ENCODE measurements around the gene EID3. TPM values are rescaled to one million over a fixed set of nuclear protein-coding genes. Genes with fewer than 3 reads are reported as not detected.
"Not testable (repeated sequence)": the region's sequence is repeated elsewhere in the genome, so short reads cannot be mapped to it uniquely, and the experiment has no call there.

The EID3 gene
- 0.65 TPM for polyA plus RNA-seq (2013, experiment 1 of 4)
- polyA plus RNA-seq (2013, experiment 2 of 4), result 0.91 TPM
- polyA plus RNA-seq (2013, experiment 3 of 4), result 0.32 TPM
- 0.32 TPM for polyA plus RNA-seq (2013, experiment 4 of 4)

DNA sequence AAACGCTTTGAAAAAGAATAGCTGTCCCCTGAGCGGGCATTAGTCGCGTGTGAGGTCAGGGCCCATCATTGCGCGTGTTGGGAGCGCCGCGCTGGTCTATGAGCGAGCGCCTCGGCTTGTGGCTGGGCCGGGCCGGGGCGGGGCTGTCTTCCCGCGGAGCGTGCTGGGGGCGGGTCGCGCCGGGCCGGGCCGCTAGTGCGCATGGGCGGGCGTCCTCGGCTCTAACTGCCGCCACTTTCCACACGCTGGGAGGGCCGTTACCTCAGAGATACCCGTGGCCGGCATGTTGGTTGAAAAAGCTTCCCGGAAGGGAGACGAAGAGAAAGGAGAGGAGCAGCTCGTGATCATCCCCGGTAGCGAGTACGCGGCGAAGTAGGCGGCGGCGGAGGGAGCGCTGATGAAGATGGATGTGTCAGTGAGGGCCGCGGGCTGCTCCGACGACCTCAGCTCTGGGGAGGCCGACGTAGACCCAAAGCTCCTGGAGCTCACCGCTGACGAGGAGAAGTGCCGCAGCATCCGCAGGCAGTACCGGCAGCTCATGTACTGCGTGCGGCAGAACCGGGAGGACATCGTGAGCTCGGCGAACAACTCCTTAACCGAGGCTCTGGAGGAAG is at the start of gene EID3:
Gene EID3, plus strand, starts transcription at position 202 of the 614 bp plus-strand sequence. Its CDS starts 196 bp downstream, at position 398.
- H3K4me1 ChIP-seq (ENCODE audit: control insufficient read depth, insufficient read depth, low read length), result no peaks in the 10 kb centered on the region
- peaks cover 11% of the 10 kb centered on the region for H3K36me3 ChIP-seq (ENCODE audit: control insufficient read depth, insufficient read depth, low read length)
- WGBS, 2 experiments, result 88 to 90% methylated on average over 63 of the region's 63 CpGs

DNA sequence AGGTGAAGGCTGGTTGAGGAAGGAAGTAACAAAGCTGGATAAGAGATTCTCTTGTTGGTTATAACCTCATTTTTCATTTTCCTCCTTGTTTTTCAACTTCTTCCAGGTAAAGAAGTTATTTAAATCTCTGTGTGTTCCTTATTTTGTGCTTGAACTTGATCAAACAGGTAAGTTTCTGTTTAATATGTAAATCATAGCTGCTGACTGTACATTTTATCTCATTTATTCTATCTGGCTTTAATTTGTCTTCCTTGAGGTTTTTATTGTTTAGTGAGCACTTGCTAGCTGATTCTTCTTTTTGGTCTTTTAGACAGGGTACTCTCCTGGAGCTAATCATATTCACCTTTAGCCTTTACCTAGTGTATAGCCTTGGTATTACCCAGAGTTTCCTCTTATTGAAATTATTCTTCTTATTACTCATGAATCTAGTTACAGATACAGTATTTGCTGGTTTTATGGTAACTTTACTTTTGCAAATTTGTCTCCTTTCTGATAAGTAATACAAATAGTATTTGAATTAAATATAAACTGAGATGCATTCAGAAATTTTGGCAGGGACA is 45.5 kb upstream of the EID3 start:
- H3K27ac ChIP-seq (ENCODE audit: insufficient read depth, low read depth, low read length, poor library complexity, severe bottlenecking), result no peak overlapping the region
- no peaks in the 10 kb centered on the region for H3K27me3 ChIP-seq (ENCODE audit: control insufficient read depth, insufficient read depth, low read length, poor library complexity, severe bottlenecking)
- no peaks in the 10 kb centered on the region for H3K9me3 ChIP-seq (ENCODE audit: control insufficient read depth, low read length)
- no peaks in the 10 kb centered on the region for H3K36me3 ChIP-seq (ENCODE audit: control insufficient read depth, insufficient read depth, low read length)
- H3K4me3 ChIP-seq (ENCODE audit: insufficient read depth, low read depth, low read length), result no peak overlapping the region
- H3K4me1 ChIP-seq (ENCODE audit: control insufficient read depth, insufficient read depth, low read length), result no peaks in the 10 kb centered on the region

More for the DNA sequence above, at the start of gene EID3:
- no peaks in the 10 kb centered on the region for H3K27me3 ChIP-seq (ENCODE audit: control insufficient read depth, insufficient read depth, low read length, poor library complexity, severe bottlenecking)
- no peaks in the 10 kb centered on the region for H3K9me3 ChIP-seq (ENCODE audit: control insufficient read depth, low read length)
- no peak within 1 kb of the TSS for H3K27ac ChIP-seq (ENCODE audit: insufficient read depth, low read depth, low read length, poor library complexity, severe bottlenecking)
- no peak within 1 kb of the TSS for H3K4me3 ChIP-seq (ENCODE audit: insufficient read depth, low read depth, low read length)

DNA sequence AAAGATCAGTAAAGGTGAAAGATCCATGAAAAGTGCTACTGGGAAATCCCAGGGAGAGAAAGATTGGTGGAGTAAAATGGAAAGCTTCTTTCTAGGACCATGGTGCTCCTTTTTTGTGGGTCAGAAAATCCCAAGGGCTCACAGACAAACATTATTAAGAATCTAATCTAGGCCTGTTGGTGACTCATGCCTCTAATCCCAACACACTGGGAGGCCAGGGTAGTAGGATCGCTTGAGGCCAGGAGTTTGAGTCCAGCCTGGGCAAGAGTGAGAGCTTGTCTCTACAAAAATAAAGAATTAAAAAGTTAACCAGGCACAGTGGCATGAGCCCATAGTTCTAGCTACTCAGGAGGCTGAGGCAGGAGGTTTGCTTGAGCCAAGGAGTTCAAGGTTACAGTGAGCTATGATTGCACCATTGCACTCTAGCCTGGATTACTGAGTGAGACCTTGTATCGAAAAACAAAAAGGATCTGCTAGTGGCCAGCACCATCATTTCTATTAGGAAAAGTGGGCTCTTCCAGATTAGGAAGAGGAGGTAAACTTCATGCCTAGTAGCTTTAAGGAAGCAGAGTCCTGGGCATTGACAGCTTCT is 45.0 kb upstream of the EID3 start:
- no peaks in the 10 kb centered on the region for H3K4me1 ChIP-seq (ENCODE audit: control insufficient read depth, insufficient read depth, low read length)
- no peak overlapping the region for H3K27ac ChIP-seq (ENCODE audit: insufficient read depth, low read depth, low read length, poor library complexity, severe bottlenecking)
- WGBS, 2 experiments, result 92 to 98% methylated on average over 2 of the region's 2 CpGs
- H3K27me3 ChIP-seq (ENCODE audit: control insufficient read depth, insufficient read depth, low read length, poor library complexity, severe bottlenecking), result no peaks in the 10 kb centered on the region
- H3K9me3 ChIP-seq (ENCODE audit: control insufficient read depth, low read length), result no peaks in the 10 kb centered on the region
- no peak overlapping the region for H3K4me3 ChIP-seq (ENCODE audit: insufficient read depth, low read depth, low read length)
- H3K36me3 ChIP-seq (ENCODE audit: control insufficient read depth, insufficient read depth, low read length), result no peaks in the 10 kb centered on the region

DNA sequence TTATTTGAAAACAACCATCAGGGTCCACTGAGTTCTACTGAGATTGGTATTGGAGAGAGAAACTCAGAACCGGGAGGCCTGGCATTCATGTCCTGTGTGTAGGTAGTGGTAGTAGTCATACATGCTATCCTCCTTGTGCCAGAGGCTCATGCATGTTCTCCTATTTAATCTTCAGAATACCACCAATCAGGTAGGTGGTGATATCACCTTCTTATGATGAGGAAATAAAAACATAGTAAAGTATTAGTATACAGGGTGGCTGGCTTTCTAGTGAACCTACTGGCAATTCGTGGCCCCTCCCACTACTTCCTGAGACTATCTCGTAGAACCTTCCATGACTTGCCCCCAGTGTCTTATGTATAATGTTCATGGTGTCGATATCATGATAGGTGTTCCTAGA is 40.5 kb upstream of the EID3 start:
- Histone ChIP-seq H3K36me3 (ENCODE audit: control insufficient read depth, insufficient read depth, low read length) (no peaks in the 10 kb centered on the region), H3K4me3 (ENCODE audit: insufficient read depth, low read depth, low read length) (no peak overlapping the region), H3K27ac (ENCODE audit: insufficient read depth, low read depth, low read length, poor library complexity, severe bottlenecking) (no peak overlapping the region), H3K9me3 (ENCODE audit: control insufficient read depth, low read length) (no peaks in the 10 kb centered on the region), H3K27me3 (ENCODE audit: control insufficient read depth, insufficient read depth, low read length, poor library complexity, severe bottlenecking) (no peaks in the 10 kb centered on the region), H3K4me1 (ENCODE audit: control insufficient read depth, insufficient read depth, low read length) (no peaks in the 10 kb centered on the region)
- WGBS, 2 experiments, result 68 to 73% methylated on average over 4 of the region's 4 CpGs

DNA sequence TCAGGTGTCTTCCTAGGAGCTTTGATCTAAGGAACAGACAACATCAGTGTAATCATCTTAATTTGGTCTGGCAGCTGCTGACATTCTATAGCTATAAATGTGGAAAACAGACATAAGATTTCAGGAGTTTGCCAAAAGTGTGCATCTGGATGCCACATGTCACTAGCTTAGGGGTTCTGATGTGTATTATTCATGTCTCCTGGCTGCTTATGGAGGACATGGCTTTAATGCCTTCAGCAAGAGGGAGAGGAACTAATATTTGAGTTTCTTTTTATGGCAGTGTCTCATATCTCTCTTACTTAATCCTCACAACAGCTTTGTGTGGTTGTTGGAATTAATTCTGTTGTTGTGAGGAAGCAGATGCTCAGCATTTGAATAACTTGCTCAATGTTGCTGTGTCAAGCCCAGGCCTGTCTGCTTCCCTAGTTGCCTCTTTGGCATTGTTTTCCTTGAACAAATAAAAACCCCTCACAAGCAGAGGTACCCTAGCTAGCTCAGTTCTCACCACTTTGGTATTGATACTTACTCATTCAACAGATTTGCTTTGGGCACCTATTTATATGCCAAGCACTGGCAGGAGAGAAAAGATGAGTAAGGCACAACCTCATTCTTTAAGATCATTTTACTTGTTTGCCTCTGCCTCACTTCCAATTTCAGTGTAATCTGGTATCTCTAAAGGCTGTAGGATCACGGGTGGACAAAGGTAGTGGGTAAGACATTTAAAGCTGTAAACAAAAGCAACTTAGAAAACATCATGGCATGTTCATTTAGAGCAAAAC is 39.8 kb upstream of the EID3 start:
- Histone ChIP-seq H3K27me3 (ENCODE audit: control insufficient read depth, insufficient read depth, low read length, poor library complexity, severe bottlenecking) (no peaks in the 10 kb centered on the region), H3K4me1 (ENCODE audit: control insufficient read depth, insufficient read depth, low read length) (no peaks in the 10 kb centered on the region), H3K4me3 (ENCODE audit: insufficient read depth, low read depth, low read length) (no peak overlapping the region), H3K27ac (ENCODE audit: insufficient read depth, low read depth, low read length, poor library complexity, severe bottlenecking) (no peak overlapping the region), H3K36me3 (ENCODE audit: control insufficient read depth, insufficient read depth, low read length) (no peaks in the 10 kb centered on the region), H3K9me3 (ENCODE audit: control insufficient read depth, low read length) (no peaks in the 10 kb centered on the region)
- WGBS, 2 experiments, result 55% methylated on average over 1 of the region's 1 CpG

DNA sequence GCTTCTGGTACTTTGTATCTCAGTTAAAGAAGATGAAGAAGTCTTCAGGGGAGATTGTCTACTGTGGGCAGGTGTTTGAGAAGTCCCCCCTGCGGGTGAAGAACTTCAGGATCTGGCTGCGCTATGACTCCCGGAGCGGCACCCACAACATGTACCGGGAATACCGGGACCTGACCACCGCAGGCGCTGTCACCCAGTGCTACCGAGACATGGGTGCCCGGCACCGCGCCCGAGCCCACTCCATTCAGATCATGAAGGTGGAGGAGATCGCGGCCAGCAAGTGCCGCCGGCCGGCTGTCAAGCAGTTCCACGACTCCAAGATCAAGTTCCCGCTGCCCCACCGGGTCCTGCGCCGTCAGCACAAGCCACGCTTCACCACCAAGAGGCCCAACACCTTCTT is 38.1 kb upstream of the EID3 start:
- not testable (repeated sequence) for H3K27me3 ChIP-seq (ENCODE audit: control insufficient read depth, insufficient read depth, low read length, poor library complexity, severe bottlenecking); H3K4me1 ChIP-seq (ENCODE audit: control insufficient read depth, insufficient read depth, low read length); H3K4me3 ChIP-seq (ENCODE audit: insufficient read depth, low read depth, low read length); H3K27ac ChIP-seq (ENCODE audit: insufficient read depth, low read depth, low read length, poor library complexity, severe bottlenecking); H3K9me3 ChIP-seq (ENCODE audit: control insufficient read depth, low read length); H3K36me3 ChIP-seq (ENCODE audit: control insufficient read depth, insufficient read depth, low read length)
- WGBS, 2 experiments, result 96 to 97% methylated on average over 12 to 13 of the region's 24 CpGs

DNA sequence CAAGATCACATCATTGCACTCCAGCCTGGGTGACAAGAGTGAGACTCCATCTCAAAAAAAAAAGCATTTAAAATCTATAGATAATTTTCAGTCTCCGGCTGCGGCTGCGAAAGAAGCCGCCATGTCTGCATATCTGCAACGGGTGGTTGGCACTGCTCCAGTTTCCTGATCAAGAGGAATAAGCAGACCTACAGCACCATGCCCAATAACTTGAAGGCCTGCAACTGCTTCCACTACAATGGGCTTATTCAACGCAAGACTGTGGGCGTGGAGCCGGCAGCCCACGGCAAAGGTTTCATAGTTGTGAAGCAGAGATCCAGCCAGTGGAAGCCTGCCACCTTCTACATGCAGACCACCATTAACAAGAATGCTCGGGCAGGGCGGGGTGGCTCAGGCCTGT is 30.6 kb upstream of the EID3 start:
- H3K4me1 ChIP-seq (ENCODE audit: control insufficient read depth, insufficient read depth, low read length), result no peaks in the 10 kb centered on the region
- H3K27ac ChIP-seq (ENCODE audit: insufficient read depth, low read depth, low read length, poor library complexity, severe bottlenecking), result no peak overlapping the region
- H3K4me3 ChIP-seq (ENCODE audit: insufficient read depth, low read depth, low read length), result no peak overlapping the region
- 95 to 97% methylated on average over 11 of the region's 11 CpGs for WGBS, 2 experiments
- H3K36me3 ChIP-seq (ENCODE audit: control insufficient read depth, insufficient read depth, low read length), result no peaks in the 10 kb centered on the region
- no peaks in the 10 kb centered on the region for H3K9me3 ChIP-seq (ENCODE audit: control insufficient read depth, low read length)
- H3K27me3 ChIP-seq (ENCODE audit: control insufficient read depth, insufficient read depth, low read length, poor library complexity, severe bottlenecking), result no peaks in the 10 kb centered on the region

DNA sequence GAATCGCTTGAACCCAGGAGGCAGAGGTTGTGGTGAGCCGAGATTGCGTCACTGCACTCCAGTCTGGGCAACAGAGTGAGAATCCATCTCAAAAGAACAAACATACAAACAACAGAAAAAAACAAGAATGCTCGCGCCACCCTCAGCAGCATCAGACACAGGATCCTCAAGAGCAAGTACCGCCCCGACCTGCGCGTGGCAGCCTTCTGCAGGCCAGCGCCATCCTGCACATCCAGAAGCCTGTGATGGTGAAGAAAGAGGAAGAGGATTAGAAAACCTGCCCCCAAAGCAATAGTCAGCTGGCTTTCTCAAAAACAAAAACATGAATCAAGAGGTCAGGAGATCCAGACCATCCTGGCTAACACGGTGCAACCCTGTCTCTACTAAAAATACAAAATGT is 30.0 kb upstream of the EID3 start:
- Histone ChIP-seq H3K4me1 (ENCODE audit: control insufficient read depth, insufficient read depth, low read length) (no peaks in the 10 kb centered on the region), H3K4me3 (ENCODE audit: insufficient read depth, low read depth, low read length) (no peak overlapping the region), H3K27ac (ENCODE audit: insufficient read depth, low read depth, low read length, poor library complexity, severe bottlenecking) (no peak overlapping the region), H3K9me3 (ENCODE audit: control insufficient read depth, low read length) (no peaks in the 10 kb centered on the region), H3K27me3 (ENCODE audit: control insufficient read depth, insufficient read depth, low read length, poor library complexity, severe bottlenecking) (no peaks in the 10 kb centered on the region), H3K36me3 (ENCODE audit: control insufficient read depth, insufficient read depth, low read length) (no peaks in the 10 kb centered on the region)
- WGBS, 2 experiments, result 92% methylated on average over 11 of the region's 11 CpGs

DNA sequence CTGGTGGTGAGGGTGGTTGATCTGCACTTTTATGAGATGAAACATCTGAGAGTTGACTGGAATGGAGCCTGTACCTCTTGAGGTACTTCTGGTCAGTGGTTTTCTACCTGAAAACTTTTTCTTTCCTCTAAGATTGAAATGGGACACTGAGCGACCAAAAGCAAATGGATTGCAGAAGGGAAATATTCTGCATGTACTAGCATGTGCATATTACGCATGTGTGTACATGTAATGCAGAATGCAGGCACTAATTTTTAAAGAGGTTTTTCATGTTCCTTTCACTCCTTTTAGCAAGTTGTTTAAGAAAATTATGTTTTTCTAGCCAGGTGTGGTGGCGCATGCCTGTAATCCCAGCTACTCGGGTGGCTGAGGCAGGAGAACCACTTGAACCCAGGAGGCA is 28.7 kb upstream of the EID3 start:
- Histone ChIP-seq H3K27me3 (ENCODE audit: control insufficient read depth, insufficient read depth, low read length, poor library complexity, severe bottlenecking) (no peaks in the 10 kb centered on the region), H3K27ac (ENCODE audit: insufficient read depth, low read depth, low read length, poor library complexity, severe bottlenecking) (no peak overlapping the region), H3K36me3 (ENCODE audit: control insufficient read depth, insufficient read depth, low read length) (no peaks in the 10 kb centered on the region), H3K4me1 (ENCODE audit: control insufficient read depth, insufficient read depth, low read length) (no peaks in the 10 kb centered on the region), H3K4me3 (ENCODE audit: insufficient read depth, low read depth, low read length) (no peak overlapping the region), H3K9me3 (ENCODE audit: control insufficient read depth, low read length) (no peaks in the 10 kb centered on the region)
- WGBS, 2 experiments, result 90 to 96% methylated on average over 4 of the region's 4 CpGs

DNA sequence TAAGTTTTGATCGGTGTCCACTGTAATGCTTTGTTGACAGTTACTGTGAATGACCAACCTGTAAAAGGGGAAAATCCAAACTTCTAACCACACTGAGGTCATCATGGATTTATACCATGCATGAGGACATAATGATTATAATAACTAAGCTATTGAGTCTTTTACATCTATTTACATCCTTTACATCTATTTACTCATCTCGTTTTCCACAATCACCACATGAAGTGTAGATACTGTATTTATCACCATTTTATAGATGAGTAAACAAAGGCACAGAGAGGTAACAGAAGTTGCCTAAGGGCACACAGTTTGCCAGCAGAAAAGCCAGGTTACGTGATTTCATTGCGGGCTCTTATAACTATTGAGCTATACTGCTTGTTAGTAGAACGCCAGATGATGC is 27.9 kb upstream of the EID3 start:
- WGBS, 2 experiments, result 72 to 76% methylated on average over 5 of the region's 5 CpGs
- H3K9me3 ChIP-seq (ENCODE audit: control insufficient read depth, low read length), result no peaks in the 10 kb centered on the region
- H3K36me3 ChIP-seq (ENCODE audit: control insufficient read depth, insufficient read depth, low read length), result no peaks in the 10 kb centered on the region
- no peak overlapping the region for H3K27ac ChIP-seq (ENCODE audit: insufficient read depth, low read depth, low read length, poor library complexity, severe bottlenecking)
- no peak overlapping the region for H3K4me3 ChIP-seq (ENCODE audit: insufficient read depth, low read depth, low read length)
- H3K27me3 ChIP-seq (ENCODE audit: control insufficient read depth, insufficient read depth, low read length, poor library complexity, severe bottlenecking), result no peaks in the 10 kb centered on the region
- no peaks in the 10 kb centered on the region for H3K4me1 ChIP-seq (ENCODE audit: control insufficient read depth, insufficient read depth, low read length)

Data from ectodermal cell (in vitro differentiated cells).